ENCODE measurements around the gene BRME1.

BRME1 gene

GRCh38 chr19:13848798-13849676, 56.9 kb downstream of the BRME1 start:
- no peak for TF ChIP-seq YY1 (IDR thresholded peaks at IDR 0.05; ENCODE audit: low read depth)
- TF ChIP-seq USF1 (IDR thresholded peaks at IDR 0.05): peak; percentile 32

GRCh38 chr19:13848340-13848677, 57.6 kb downstream of the BRME1 start:
- TF ChIP-seq TEAD4 (IDR thresholded peaks at IDR 0.05) (no peak), TAF1 (IDR thresholded peaks at IDR 0.05; ENCODE audit: low read depth) (no peak), RAD21 (IDR thresholded peaks at IDR 0.05; ENCODE audit: low read depth) (no peak), TCF12 (IDR thresholded peaks at IDR 0.05; ENCODE audit: low read depth) (no peak)

GRCh38 chr19:13847407-13848339, 58.2 kb downstream of the BRME1 start:
- peak; percentile 70 for TF ChIP-seq ZBTB7A (IDR thresholded peaks at IDR 0.05; ENCODE audit: low read depth)
- no peak for TF ChIP-seq CEBPB (IDR thresholded peaks at IDR 0.05)
- TF ChIP-seq YY1 (IDR thresholded peaks at IDR 0.05; ENCODE audit: low read depth): peak; percentile 71; the same call in 1 of the 2 replicates
- TF ChIP-seq EGR1 (IDR thresholded peaks at IDR 0.05): peak; percentile 56
- TF ChIP-seq TAF1 (IDR thresholded peaks at IDR 0.05; ENCODE audit: low read depth): peak; percentile 28; the same call in 1 of the 2 replicates
- TF ChIP-seq TCF12 (IDR thresholded peaks at IDR 0.05; ENCODE audit: low read depth): peak; percentile 90
- peak; percentile 53; the same call in 1 of the 2 replicates for TF ChIP-seq NFIC (IDR thresholded peaks at IDR 0.05)
- 0 out of 2 replicates have a peak, but pooled peaks have one; percentile 48 for TF ChIP-seq TEAD4 (IDR thresholded peaks at IDR 0.05)
- TF ChIP-seq USF1 (IDR thresholded peaks at IDR 0.05): no peak
- TF ChIP-seq EP300 (IDR thresholded peaks at IDR 0.05; ENCODE audit: borderline replicate concordance): peak; percentile 84
- TF ChIP-seq FOXM1 (IDR thresholded peaks at IDR 0.05; ENCODE audit: borderline replicate concordance, low read depth): peak; percentile 28; the same call in 1 of the 2 replicates
- TF ChIP-seq RAD21 (IDR thresholded peaks at IDR 0.05; ENCODE audit: low read depth): peak; percentile 22; the same call in 1 of the 2 replicates
- no peak for TF ChIP-seq CREB1 (IDR thresholded peaks at IDR 0.05; ENCODE audit: low read depth)
- TF ChIP-seq REST (IDR thresholded peaks at IDR 0.05; ENCODE audit: low read depth): no peak
- TF ChIP-seq, protein P1, sequence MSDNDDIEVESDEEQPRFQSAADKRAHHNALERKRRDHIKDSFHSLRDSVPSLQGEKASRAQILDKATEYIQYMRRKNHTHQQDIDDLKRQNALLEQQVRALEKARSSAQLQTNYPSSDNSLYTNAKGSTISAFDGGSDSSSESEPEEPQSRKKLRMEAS (IDR thresholded peaks at IDR 0.05): peak; percentile 41

DNA sequence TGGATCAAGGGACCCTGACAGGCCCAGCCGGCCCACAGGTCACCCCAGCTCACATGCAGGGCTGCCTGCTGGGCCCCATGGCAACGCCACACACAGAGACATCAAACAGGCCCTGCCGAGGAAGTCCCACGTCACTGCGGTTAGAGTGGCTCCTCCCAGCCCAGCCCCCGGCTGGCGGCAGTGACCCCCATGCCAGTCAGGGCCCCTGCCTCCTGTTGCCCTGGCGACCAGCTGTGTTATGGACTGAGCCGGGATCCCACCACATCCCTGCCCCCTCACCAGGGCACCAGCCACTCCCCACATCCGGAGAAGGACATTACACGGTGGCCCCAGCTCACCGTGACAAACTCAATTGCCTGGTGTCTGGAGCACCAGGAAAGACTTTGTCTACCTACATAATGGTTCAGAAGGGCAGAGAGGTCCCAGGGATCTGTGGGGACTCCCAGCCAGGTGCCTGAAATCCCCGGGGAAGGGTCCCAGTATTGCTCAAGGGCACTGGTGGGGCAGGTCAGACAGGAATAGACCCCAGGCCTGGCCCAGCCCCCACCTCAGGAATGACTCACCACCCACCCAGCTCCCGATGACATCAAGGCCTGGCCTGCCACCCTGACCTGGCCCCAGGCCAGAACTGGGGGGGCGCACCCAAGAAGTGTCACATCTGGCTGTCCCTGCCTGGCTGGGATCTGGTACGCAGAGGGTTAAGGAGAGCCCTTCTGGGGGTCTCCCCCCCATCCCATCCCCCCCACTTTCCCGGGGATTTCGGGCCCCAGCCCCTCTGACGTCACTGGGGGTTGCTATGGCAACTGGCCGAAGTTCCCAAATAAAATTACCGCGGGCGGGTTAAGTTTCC, 59.1 kb downstream of the BRME1 start:
- TF ChIP-seq ZBTB7A (IDR thresholded peaks at IDR 0.05; ENCODE audit: low read depth): peak; percentile 99
- TF ChIP-seq, protein P1 (IDR thresholded peaks at IDR 0.05): peak; percentile 17
- TF ChIP-seq USF1 (IDR thresholded peaks at IDR 0.05): no peak
- TF ChIP-seq YY1 (IDR thresholded peaks at IDR 0.05; ENCODE audit: low read depth): no peak
- no peak for TF ChIP-seq RAD21 (IDR thresholded peaks at IDR 0.05; ENCODE audit: low read depth)
- TF ChIP-seq FOXM1 (IDR thresholded peaks at IDR 0.05; ENCODE audit: borderline replicate concordance, low read depth): peak; percentile 7; the same call in 1 of the 2 replicates
- peak; percentile 86 for TF ChIP-seq CEBPB (IDR thresholded peaks at IDR 0.05)
- TF ChIP-seq TCF12 (IDR thresholded peaks at IDR 0.05; ENCODE audit: low read depth): peak; percentile 90
- TF ChIP-seq TEAD4 (IDR thresholded peaks at IDR 0.05): peak; percentile 55
- peak; percentile 73 for TF ChIP-seq CREB1 (IDR thresholded peaks at IDR 0.05; ENCODE audit: low read depth)
- TF ChIP-seq NFIC (IDR thresholded peaks at IDR 0.05): peak; percentile 98
- no peak; the same call in 1 of the 2 replicates for TF ChIP-seq EGR1 (IDR thresholded peaks at IDR 0.05)
- peak; percentile 71; the same call in 1 of the 2 replicates for TF ChIP-seq EP300 (IDR thresholded peaks at IDR 0.05; ENCODE audit: borderline replicate concordance)
- TF ChIP-seq TAF1 (IDR thresholded peaks at IDR 0.05; ENCODE audit: low read depth): no peak; the same call in 1 of the 2 replicates
- no peak for TF ChIP-seq REST (IDR thresholded peaks at IDR 0.05; ENCODE audit: low read depth)

All from Ishikawa (cell line).